ENCODE data around the gene CCNT1.
"Not testable (repeated sequence)": the region's sequence is repeated elsewhere in the genome, so short reads cannot be mapped to it uniquely, and the experiment has no call there.

The CCNT1 gene

DNA sequence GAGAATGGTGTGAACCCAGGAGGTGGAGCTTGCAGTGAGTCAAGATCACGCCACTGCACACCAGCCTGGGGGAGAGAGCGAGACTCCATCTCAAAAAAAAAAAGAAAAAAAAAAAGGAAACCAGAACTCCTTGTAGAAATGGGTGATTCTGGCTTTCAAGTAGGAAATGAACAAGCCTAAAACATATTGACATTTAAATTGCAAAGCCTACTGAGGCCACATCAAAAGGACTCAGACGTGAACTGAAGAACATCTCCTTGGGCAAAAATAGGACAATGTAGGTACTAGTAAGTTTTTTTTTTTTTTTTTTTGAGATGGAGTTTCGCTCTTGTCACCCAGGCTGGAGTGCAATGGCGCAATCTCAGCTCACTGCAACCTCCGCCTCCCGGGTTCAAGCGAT is 71.2 kb downstream of the CCNT1 start:
- H3K4me1 Mint-ChIP-seq (ENCODE audit: low read depth); H3K27me3 Mint-ChIP-seq; H3K27ac Mint-ChIP-seq; intact Hi-C loops (cut with micrococcal nuclease); H3K9me3 Mint-ChIP-seq; H3K4me3 Mint-ChIP-seq: not testable (repeated sequence)
- peaks cover 76% of the 10 kb centered on the region for H3K36me3 Mint-ChIP-seq (ENCODE audit: low read depth)

DNA sequence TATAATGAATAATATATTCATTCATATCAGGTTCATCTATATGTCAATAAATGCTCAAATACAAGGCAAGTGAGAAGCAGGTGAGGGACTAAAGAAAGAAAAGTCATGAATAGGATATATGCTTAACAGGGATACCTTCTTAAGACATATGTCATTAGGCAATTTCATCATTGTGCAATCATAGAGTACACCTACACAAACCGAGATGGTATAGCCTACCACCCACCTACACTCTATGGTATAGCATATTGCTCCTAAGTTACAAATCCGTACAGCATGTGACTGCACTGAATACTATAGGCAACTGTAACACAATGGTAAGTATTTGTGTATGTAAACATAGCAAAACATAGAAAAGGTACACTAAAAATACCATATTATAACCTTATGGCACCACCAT is 73.5 kb downstream of the CCNT1 start:
- Mint-ChIP-seq H3K4me3 (no peak overlapping the region), H3K4me1 (ENCODE audit: low read depth) (no peaks in the 10 kb centered on the region), H3K27ac (no peak overlapping the region), H3K9me3 (peaks cover 8% of the 10 kb centered on the region), H3K27me3 (no peaks in the 10 kb centered on the region), H3K36me3 (ENCODE audit: low read depth) (peaks cover 63% of the 10 kb centered on the region)
- intact Hi-C loops (cut with micrococcal nuclease), result no loop called here

DNA sequence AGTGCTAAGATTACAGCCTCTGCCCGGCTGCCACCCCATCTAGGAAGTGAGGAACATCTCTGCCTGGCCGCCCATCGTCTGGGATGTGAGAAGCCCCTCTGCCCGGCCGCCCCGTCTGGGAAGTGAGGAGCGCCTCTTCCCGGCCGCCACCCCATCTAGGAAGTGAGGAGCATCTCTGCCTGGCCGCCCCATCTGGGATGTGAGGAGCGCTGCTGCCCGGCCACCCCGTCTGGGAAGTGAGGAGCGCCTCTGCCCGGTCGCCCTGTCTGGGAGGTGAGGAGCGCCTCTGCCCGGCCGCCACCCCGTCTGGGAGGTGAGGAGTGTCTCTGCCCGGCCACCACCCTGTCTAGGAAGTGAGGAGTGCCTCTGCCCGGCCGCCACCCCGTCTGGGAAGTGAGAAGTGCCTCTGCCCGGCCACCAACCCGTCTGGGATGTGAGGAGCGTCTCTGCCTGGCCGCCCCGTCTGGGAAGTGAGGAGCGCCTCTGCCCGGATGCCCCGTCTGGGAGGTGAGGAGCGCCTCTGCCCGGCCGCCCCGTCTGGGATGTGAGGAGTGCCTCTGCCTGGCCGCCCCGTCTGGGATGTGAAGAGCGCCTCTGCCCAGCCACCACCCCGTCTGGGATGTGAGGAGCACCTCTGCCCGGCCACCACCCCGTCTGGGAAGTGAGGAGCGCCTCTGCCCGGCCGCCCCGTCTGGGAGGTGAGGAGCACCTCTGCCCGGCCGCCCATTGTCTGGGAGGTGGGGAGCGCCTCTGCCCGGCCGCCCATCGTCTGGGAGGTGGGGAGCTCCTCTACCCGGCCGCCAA is 74.6 kb downstream of the CCNT1 start:
- H3K4me3 Mint-ChIP-seq, H3K27me3 Mint-ChIP-seq: not testable (repeated sequence)
- H3K36me3 Mint-ChIP-seq (ENCODE audit: low read depth), result peaks cover 52% of the 10 kb centered on the region

GRCh38 chr12:48640854-48641253 is 75.7 kb downstream of the CCNT1 start:
- intact Hi-C loops (cut with micrococcal nuclease), result no loop called here

More for the DNA sequence above, 74.6 kb downstream of the CCNT1 start:
- H3K9me3 Mint-ChIP-seq; intact Hi-C loops (cut with micrococcal nuclease); H3K4me1 Mint-ChIP-seq (ENCODE audit: low read depth); H3K27ac Mint-ChIP-seq: not testable (repeated sequence)

DNA sequence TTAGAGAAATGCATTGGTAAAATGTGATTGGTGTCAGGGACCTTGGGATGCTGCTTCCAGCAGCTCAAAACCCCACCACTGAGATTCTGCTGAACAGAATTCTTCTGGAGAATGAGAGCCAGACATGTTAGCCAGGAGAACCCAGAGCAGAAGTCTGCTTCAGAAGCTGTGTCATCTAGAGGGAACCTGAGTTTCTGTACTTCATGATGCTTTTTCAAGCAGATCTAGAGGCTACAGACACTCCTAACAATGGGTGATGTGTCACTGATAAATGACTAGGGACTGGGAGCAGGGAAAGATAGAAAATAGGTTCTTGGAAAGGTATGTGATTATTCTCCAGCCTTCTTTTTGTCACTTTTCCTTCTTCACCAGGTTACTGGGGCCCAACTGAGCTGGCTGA is 76.1 kb downstream of the CCNT1 start:
- intact Hi-C loops (cut with micrococcal nuclease), result no loop called here
- H3K4me3 Mint-ChIP-seq, result no peak overlapping the region
- H3K27ac Mint-ChIP-seq, result no peak overlapping the region
- peaks cover 37% of the 10 kb centered on the region for H3K36me3 Mint-ChIP-seq (ENCODE audit: low read depth)
- H3K27me3 Mint-ChIP-seq, result no peaks in the 10 kb centered on the region
- H3K9me3 Mint-ChIP-seq, result peaks cover 8% of the 10 kb centered on the region
- no peaks in the 10 kb centered on the region for H3K4me1 Mint-ChIP-seq (ENCODE audit: low read depth)

More at GRCh38 chr12:48640854-48641253, 75.7 kb downstream of the CCNT1 start:
- peaks cover 41% of the 10 kb centered on the region for H3K36me3 Mint-ChIP-seq (ENCODE audit: low read depth)
- H3K9me3 Mint-ChIP-seq, result peaks cover 8% of the 10 kb centered on the region
- H3K27me3 Mint-ChIP-seq, result no peaks in the 10 kb centered on the region
- no peak overlapping the region for H3K4me3 Mint-ChIP-seq
- H3K27ac Mint-ChIP-seq, result no peak overlapping the region
- H3K4me1 Mint-ChIP-seq (ENCODE audit: low read depth), result no peaks in the 10 kb centered on the region
